Activated T-helper 17 cell treated with anti-CD3 and anti-CD28 coated beads, Interleukin-2, amount 50 U/mL, for 72 hours (primary cell): ENCODE measurements around the gene NADSYN1. TPM values are rescaled to one million over a fixed set of nuclear protein-coding genes. Genes with fewer than 3 reads are reported as not detected.

Source experiments
- ATAC-seq: fragments of 150-1000 bp; cut with Tn5 transposase; replicated peaks from 2 replicates; pipeline ENCODE4 v1.10.0; 2021; ENCODE audit warnings: mild to moderate bottlenecking, moderate library complexity
- H3K27ac Mint-ChIP-seq: one replicate; pipeline ENCODE4 v1.8.0; 2022; ENCODE audit warnings: mixed read lengths
- H3K27me3 Mint-ChIP-seq: one replicate; pipeline ENCODE4 v1.8.0; 2022; ENCODE audit warnings: mixed read lengths
- H3K36me3 Mint-ChIP-seq: one replicate; pipeline ENCODE4 v1.8.0; 2022; ENCODE audit warnings: low read depth, mild to moderate bottlenecking, mixed read lengths
- H3K4me1 Mint-ChIP-seq: one replicate; pipeline ENCODE4 v1.8.0; 2022; ENCODE audit warnings: mixed read lengths
- H3K4me3 Mint-ChIP-seq: one replicate; pipeline ENCODE4 v1.8.0; 2022; ENCODE audit warnings: mild to moderate bottlenecking, mixed read lengths
- H3K9me3 Mint-ChIP-seq: one replicate; pipeline ENCODE4 v1.8.0; 2022; ENCODE audit warnings: mixed read lengths
- total RNA-seq, 2 donors: library from RNA; stranded (reverse); gene quantifications; one replicate each; pipeline ENCODE4 v1.2.3, GENCODE V29; 2022

Gene NADSYN1
- total RNA-seq, 2 donors from 2014 or later: 108 to 152 TPM

DNA sequence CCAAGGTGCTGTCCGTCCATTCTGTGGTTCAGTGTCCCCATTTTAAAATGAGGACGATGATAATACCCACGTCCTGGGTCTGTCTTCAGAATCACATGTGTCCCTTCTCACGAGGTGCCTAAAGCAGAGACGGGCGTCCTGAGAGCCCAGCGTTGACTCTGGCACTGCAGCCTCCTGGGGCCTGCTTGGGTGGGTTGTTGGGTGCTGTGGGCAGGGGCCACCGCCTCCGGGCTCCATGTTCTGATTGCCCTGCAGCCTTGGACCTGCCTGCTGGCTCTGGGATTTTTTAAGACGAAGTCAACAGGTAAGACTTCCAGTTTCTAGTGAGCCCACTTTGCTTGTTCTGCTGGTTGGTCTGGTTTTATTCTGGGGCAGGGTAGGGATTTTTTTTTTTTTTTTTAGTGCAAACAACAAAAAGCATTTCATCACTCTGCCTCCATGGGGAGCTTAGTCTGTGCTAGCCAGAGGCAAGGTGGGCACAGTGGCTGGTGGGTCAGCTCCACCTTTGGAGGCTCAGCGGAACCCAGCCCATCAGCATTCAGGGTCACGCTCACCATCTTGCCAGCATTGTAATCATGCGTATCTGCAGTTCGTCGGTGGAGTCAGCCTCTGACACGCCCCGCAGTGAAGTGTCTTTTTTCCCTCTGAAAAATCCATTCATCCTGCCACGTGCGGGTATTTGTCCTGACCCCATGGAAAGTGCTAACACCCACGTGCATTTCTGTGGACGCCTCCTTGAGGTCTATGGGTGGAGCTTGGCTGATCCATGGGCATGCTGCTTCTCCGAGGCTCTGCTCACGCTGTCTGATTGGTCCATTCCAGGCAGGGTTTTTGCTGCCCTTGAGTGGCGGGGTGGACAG is 28.3 kb downstream of the NADSYN1 start:
- ATAC-seq: no peak
- peaks cover 92% of the 10 kb centered on the region for H3K36me3 Mint-ChIP-seq
- no peaks in the 10 kb centered on the region for H3K27me3 Mint-ChIP-seq
- H3K9me3 Mint-ChIP-seq: no peaks in the 10 kb centered on the region
- peaks cover 5% of the 10 kb centered on the region for H3K4me1 Mint-ChIP-seq
- no peak overlapping the region for H3K27ac Mint-ChIP-seq
- no peak overlapping the region for H3K4me3 Mint-ChIP-seq

DNA sequence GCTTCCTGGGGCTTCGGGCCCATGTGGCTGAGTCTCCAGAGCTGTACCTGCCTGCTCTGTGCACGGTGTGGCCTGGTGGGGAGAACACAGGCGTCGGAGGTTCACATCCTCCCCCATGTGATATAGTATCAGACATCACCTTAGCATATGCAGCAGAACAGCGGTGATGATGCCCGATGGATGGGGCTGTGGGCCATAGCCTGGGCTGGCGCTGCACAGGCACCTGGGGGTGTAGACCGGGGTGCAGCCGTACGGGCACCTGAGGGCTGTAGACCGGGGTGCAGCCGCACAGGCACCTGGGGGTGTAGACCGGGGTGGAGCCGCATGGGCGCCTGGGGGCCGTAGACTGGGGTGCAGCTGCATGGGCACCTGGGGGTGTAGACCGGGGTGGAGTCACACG is 29.2 kb downstream of the NADSYN1 start:
- Mint-ChIP-seq H3K4me3 (no peak overlapping the region), H3K4me1 (peaks cover 9% of the 10 kb centered on the region), H3K27me3 (no peaks in the 10 kb centered on the region), H3K36me3 (peaks cover 92% of the 10 kb centered on the region), H3K9me3 (no peaks in the 10 kb centered on the region), H3K27ac (no peak overlapping the region)
- ATAC-seq: no peak

DNA sequence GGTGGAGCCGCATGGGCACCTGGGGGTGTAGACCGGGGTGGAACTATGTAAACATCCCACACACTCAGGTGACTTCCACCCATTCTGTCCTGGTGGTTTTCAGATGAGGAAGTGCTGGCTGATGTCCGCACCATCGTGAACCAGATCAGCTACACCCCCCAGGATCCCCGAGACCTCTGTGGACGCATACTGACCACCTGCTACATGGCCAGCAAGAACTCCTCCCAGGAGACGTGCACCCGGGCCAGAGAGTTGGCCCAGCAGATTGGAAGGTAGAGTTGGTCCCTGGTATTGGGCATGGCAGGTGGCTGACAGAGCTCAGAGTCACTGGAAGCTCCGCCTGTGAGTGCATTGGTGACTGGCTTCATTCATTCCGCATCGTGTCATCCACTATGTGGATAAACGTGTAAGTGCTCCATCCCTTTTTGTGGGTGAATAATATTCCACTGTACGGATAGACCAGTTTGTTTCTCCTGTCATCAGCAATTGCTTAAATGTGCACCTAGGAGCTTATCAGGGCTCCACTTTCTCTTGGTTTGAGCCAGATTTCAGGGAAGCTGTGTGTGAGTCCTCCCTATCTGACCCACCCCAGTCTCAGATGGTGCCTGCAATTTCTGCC is 29.9 kb downstream of the NADSYN1 start:
- no peak for ATAC-seq
- Mint-ChIP-seq H3K4me1 (peaks cover 11% of the 10 kb centered on the region), H3K4me3 (no peak overlapping the region), H3K27me3 (no peaks in the 10 kb centered on the region), H3K27ac (no peak overlapping the region), H3K9me3 (no peaks in the 10 kb centered on the region), H3K36me3 (peaks cover 92% of the 10 kb centered on the region)

DNA sequence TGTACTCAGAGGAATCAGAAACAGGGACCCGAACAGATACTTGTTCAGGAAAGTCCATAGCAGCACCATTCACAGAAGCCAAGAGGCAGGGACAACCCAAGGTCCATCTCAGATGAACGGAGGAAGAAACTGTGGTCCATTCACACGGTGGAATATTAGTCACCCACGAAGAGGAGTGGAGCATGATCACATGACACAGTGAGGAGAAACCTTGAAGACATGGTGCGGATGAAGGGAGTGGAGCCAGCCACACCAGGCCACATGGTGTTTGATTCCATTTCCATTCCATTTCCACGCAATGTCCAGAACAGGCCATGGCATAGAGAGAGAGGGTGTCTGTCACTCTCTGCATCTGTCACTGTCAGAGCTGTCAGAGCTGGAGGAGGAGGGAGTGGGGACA is 30.7 kb downstream of the NADSYN1 start:
- H3K36me3 Mint-ChIP-seq: peaks cover 93% of the 10 kb centered on the region
- H3K4me3 Mint-ChIP-seq: no peak overlapping the region
- peaks cover 20% of the 10 kb centered on the region for H3K4me1 Mint-ChIP-seq

DNA sequence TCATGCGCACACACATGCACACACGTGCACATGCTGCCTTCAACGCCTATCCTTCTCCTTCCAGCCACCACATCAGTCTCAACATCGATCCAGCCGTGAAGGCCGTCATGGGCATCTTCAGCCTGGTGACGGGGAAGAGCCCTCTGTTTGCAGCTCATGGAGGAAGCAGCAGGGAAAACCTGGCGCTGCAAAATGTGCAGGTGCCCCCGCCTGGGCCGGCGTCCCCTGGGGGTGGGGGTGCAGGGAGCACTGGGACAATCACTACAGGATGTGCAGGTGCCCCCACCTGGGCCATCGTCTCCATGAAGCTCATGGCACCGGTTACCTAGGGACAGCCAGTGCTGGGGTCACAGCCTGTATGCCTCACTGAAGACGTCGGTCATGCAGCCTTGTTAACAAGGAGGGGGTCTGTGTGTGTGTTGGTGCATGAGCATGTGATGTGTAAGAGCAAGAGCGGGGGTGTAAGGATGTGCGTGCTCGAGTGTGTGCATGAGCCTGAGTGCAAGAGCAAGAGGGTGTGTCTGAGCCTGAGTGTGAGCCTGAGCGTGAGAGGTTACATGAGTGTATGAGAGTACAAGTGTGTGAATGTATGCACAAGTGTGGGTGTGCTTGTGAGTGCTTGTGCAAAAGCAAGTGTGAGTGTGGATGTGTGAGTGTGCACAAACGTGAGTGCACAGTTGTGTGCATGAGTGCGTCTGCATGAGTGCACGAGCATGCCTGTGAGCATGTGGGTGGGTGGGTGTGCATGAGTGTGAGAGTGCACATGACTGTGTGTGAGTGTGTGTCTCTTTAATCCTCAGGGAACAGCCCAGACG is 31.5 kb downstream of the NADSYN1 start:
- Mint-ChIP-seq H3K27ac (no peak overlapping the region), H3K27me3 (no peaks in the 10 kb centered on the region), H3K4me3 (no peak overlapping the region), H3K36me3 (peaks cover 94% of the 10 kb centered on the region), H3K4me1 (peaks cover 27% of the 10 kb centered on the region), H3K9me3 (no peaks in the 10 kb centered on the region)
- ATAC-seq: no peak

More for the DNA sequence above, 30.7 kb downstream of the NADSYN1 start:
- no peak for ATAC-seq
- no peaks in the 10 kb centered on the region for H3K9me3 Mint-ChIP-seq
- H3K27me3 Mint-ChIP-seq: no peaks in the 10 kb centered on the region
- H3K27ac Mint-ChIP-seq: no peak overlapping the region

DNA sequence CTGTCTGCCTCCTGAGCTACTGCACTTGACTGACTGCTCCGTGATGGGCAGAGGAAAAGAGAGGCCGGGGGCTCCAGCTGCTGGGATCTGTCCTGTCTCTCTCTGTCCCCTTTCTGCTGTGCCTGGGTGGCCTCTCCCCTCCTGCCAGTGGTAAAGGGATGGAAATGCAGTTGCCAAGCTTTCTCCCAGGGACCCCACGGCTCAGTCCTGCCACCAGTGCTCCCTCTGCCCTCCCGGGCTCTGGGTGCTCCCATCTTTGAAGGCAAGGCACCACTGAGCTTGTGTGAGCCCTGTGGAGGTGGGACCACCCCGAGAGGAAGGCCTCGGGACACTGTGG is 32.0 kb downstream of the NADSYN1 start:
- Mint-ChIP-seq H3K36me3 (peaks cover 94% of the 10 kb centered on the region), H3K27ac (no peak overlapping the region), H3K4me1 (peaks cover 29% of the 10 kb centered on the region), H3K27me3 (no peaks in the 10 kb centered on the region), H3K4me3 (no peak overlapping the region), H3K9me3 (no peaks in the 10 kb centered on the region)
- no peak for ATAC-seq

DNA sequence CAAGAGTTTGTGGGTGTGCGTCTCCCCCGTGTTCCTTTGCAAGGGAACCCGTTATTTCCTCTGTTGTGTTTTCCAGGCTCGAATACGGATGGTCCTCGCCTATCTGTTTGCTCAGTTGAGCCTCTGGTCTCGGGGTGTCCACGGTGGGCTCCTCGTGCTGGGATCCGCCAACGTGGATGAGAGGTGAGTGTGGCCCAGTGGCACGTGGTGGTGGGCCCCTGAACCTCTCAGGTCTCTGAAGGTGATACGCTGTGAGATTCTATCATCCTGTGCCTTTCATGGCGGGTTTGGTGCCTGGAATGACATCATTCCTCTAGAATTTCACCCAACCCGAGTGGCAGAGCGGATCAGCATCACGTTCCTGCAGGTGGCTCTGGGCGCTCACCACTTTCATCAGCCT is 32.5 kb downstream of the NADSYN1 start:
- H3K36me3 Mint-ChIP-seq: peaks cover 94% of the 10 kb centered on the region
- peaks cover 29% of the 10 kb centered on the region for H3K4me1 Mint-ChIP-seq
- no peak for ATAC-seq

DNA sequence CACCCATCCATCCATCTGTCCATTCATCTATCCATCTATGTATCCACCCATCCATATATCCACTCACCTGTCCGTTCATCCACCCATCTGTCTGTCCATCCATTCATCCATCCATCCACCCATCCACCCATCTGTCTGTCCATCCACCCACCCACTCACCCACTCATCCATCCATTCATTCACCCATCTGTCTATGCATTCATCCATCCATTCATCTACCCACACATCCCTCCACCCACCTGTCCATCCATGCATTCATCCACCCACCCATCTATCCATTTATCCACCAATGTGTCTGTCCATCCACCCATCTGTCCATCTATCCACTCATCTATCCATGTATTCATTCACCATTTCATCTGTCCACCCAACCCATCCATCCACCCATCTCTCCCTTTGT is 33.3 kb downstream of the NADSYN1 start:
- Mint-ChIP-seq H3K4me1 (peaks cover 29% of the 10 kb centered on the region), H3K4me3 (no peak overlapping the region), H3K36me3 (peaks cover 94% of the 10 kb centered on the region), H3K9me3 (no peaks in the 10 kb centered on the region), H3K27ac (peak overlapping the region; percentile 3), H3K27me3 (no peaks in the 10 kb centered on the region)
- no peak for ATAC-seq

More for the DNA sequence above, 32.5 kb downstream of the NADSYN1 start:
- Mint-ChIP-seq H3K9me3 (no peaks in the 10 kb centered on the region), H3K4me3 (no peak overlapping the region), H3K27me3 (no peaks in the 10 kb centered on the region), H3K27ac (no peak overlapping the region)

DNA sequence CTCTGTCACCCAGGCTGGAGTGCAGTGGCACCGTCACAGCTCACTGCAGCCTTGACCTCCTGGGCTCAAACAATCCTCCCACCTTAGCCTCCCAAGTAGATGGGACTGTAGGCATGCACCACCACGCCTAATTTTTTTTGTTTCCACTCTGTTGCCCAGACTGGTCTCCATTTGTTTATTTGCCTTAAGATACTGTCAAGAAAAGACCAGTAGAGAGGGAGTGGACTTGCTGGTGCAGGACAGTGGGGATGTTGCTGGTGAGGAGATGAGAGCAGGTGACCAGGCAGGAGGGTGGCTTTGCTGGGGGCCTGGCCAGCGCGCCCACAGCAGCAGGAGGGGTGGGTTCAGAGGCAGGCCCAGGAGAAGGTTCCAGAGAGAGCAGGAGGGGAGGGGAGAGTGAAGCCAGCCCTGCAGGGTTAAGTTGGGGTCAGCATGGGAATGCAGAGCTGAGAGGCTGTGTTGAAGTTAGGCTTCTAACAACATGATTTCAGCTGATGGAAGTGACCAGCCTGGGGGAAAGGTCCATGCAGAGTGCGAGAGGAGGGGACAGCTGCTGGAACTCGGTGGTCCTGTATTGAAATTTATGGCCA is 35.8 kb downstream of the NADSYN1 start:
- Mint-ChIP-seq H3K36me3 (peaks cover 98% of the 10 kb centered on the region), H3K4me1 (peaks cover 29% of the 10 kb centered on the region), H3K27ac (peak overlapping the region; percentile 90), H3K4me3 (peak overlapping the region; percentile 54), H3K9me3 (no peaks in the 10 kb centered on the region), H3K27me3 (no peaks in the 10 kb centered on the region)
- ATAC-seq: peak; percentile 5

DNA sequence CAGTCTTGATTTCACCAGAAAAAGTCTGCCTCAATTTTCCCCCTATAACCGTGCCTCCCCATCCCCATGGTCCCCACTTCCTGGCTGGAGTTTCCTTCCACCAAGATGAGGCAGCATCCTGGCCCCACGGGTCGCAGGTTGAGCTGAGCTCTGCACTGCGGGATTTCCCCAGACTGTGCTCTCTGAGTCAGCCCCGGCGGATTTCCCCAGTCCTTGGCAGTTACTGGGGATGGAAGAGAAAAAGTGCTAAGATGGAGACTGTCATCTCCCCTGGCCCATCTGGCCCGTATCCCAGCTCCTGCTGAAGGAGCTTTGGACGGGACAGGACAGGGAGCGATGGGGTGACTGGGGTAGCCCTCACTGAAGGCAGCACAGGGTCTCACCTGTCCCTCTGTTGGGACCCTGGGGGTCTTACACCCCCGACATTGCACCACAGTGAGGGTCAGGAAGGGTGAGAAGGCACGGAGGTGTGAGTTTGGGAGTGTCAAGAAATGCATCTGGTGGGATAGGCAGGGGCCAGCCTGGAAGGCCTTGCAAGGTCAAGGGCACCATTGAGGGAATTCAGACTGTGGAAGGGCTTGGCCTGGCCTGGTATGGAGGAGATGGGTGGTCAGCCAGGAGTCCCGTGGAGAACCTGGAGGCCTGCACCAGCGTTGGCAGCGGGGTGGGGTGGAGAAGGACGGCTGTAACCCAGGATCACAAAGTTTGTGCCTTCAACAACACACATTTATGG is 36.5 kb downstream of the NADSYN1 start:
- Mint-ChIP-seq H3K36me3 (peaks cover 98% of the 10 kb centered on the region), H3K27ac (peak overlapping the region; percentile 90), H3K27me3 (no peaks in the 10 kb centered on the region), H3K9me3 (no peaks in the 10 kb centered on the region), H3K4me1 (peaks cover 29% of the 10 kb centered on the region), H3K4me3 (peak overlapping the region; percentile 54)
- ATAC-seq: peak; percentile 99

DNA sequence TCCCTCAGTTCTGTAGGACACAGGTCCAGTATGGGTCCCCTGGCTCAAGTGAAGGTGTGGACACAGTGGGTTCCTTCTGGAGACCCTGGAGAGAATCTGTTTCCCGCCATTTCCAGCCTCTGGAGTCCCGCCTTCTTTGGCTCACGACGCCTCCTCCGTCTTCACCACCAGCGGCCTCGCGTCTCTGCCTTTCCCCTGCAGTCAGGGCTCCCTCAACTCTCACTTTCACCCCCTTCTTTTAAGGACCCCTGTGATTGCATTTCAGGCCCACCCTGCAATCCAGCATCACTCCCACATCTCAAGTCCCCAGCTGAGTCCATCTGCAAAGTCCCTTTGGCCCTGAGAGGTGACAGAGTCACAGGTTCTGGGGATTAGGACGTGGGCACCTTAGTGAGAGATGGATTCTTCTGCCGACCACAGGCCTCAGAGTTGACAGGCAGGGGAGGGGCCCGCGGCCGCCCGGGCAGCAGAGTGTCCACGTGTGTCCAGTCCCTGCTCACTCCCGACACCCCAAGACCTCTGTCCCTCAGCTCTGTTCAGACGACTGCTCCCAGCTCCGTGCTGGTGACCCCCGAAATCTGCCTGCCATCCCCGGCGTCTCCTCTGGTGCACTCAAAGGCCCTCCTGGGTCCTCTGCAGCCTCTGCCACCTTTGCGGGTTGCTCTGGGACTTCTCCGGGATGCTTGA is 37.2 kb downstream of the NADSYN1 start:
- no peak for ATAC-seq
- H3K27me3 Mint-ChIP-seq: no peaks in the 10 kb centered on the region
- H3K27ac Mint-ChIP-seq: peak overlapping the region; percentile 90
- no peaks in the 10 kb centered on the region for H3K9me3 Mint-ChIP-seq
- H3K36me3 Mint-ChIP-seq: peaks cover 98% of the 10 kb centered on the region
- H3K4me1 Mint-ChIP-seq: peaks cover 29% of the 10 kb centered on the region
- no peak overlapping the region for H3K4me3 Mint-ChIP-seq

DNA sequence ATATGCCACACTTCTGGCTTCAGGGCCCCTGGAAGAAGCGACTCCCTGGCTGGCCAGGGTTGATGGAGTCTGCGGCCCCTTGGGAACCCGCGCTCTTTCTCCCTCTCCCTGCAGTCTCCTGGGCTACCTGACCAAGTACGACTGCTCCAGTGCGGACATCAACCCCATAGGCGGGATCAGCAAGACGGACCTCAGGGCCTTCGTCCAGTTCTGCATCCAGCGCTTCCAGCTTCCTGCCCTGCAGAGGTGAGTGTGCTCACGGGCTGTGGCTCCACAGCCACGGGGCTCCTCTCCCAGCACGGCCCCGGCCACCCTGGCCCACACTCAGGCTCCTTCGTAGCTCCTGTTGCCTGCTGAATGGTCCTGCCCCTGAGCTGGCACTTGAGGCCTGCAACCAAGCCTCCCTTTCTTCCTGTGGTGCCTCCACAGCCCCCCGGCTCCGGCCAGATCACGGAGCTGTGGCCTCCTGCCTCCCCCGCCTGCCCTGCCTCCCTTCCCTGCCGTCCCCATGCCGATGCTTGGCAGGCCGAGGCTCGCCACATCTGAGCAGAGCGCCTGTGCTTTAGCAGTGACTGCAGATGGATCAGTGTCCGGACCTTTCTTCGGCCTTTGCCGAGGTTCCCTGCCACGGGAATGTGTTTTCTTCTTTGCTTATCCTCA is 37.9 kb downstream of the NADSYN1 start:
- peaks cover 98% of the 10 kb centered on the region for H3K36me3 Mint-ChIP-seq
- H3K27ac Mint-ChIP-seq: no peak overlapping the region

DNA sequence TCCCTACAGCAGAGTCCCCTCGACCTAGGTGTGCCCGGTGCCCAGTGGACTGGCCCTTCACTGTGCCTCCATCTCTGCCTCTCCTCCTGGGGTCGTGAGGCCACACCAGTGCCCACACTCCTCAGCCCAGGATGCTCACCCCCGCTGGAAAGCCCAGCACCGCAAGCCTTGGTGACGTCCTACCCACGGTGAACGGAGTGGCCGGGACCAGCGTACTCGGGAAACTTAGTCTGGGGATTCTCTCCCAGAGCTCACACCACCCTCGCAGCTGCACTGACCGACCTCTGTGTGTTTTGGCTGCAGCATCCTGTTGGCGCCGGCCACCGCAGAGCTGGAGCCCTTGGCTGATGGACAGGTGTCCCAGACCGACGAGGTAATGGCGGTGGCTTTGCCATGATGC is 38.5 kb downstream of the NADSYN1 start:
- H3K4me1 Mint-ChIP-seq: peaks cover 23% of the 10 kb centered on the region
- ATAC-seq: no peak
- peaks cover 98% of the 10 kb centered on the region for H3K36me3 Mint-ChIP-seq
- H3K27ac Mint-ChIP-seq: no peak overlapping the region
- no peak overlapping the region for H3K4me3 Mint-ChIP-seq
- H3K27me3 Mint-ChIP-seq: no peaks in the 10 kb centered on the region
- no peaks in the 10 kb centered on the region for H3K9me3 Mint-ChIP-seq

More for the DNA sequence above, 37.9 kb downstream of the NADSYN1 start:
- Mint-ChIP-seq H3K4me1 (peaks cover 29% of the 10 kb centered on the region), H3K9me3 (no peaks in the 10 kb centered on the region), H3K4me3 (no peak overlapping the region), H3K27me3 (no peaks in the 10 kb centered on the region)
- ATAC-seq: no peak
